Duodenal mucosa (tissue), 2 donors: ENCODE data around the gene MC1R.
"Not testable (repeated sequence)": the region's sequence is repeated elsewhere in the genome, so short reads cannot be mapped to it uniquely, and the experiment has no call there.

Experiments used
- H3K27ac ChIP-seq: one replicate; pipeline ENCODE4 v1.7.0; 2013; ENCODE audit warnings: low read depth, low read length
- H3K27me3 ChIP-seq, 2 donors: one replicate each; pipeline ENCODE4 v1.7.0; 2013; ENCODE audit warnings: low read length in 2 of 2, control low read depth in 1 of 2; ENCODE audit not compliant: insufficient read depth in 2 of 2, control insufficient read depth in 1 of 2
- H3K36me3 ChIP-seq, 2 donors: one replicate each; pipeline ENCODE4 v1.7.0; 2013; ENCODE audit warnings: low read length in 2 of 2, control low read depth in 1 of 2; ENCODE audit not compliant: insufficient read depth in 2 of 2, control insufficient read depth in 1 of 2
- H3K4me1 ChIP-seq, 2 donors: one replicate each; pipeline ENCODE4 v1.7.0; 2013; ENCODE audit warnings: low read length in 2 of 2, control low read depth in 1 of 2; ENCODE audit not compliant: insufficient read depth in 2 of 2, control insufficient read depth in 1 of 2
- H3K4me3 ChIP-seq, 2 donors: one replicate each; pipeline ENCODE4 v1.7.0; 2013; ENCODE audit warnings: low read length in 2 of 2, low read depth in 1 of 2
- H3K9ac ChIP-seq, 2 donors: one replicate each; pipeline ENCODE4 v1.7.0; 2013; ENCODE audit warnings: low read length in 2 of 2, low read depth in 1 of 2
- H3K9me3 ChIP-seq, 2 donors: one replicate each; pipeline ENCODE4 v1.7.0; 2013; ENCODE audit warnings: low read length in 2 of 2, control low read depth in 1 of 2; ENCODE audit not compliant: control insufficient read depth in 1 of 2

Gene MC1R

DNA sequence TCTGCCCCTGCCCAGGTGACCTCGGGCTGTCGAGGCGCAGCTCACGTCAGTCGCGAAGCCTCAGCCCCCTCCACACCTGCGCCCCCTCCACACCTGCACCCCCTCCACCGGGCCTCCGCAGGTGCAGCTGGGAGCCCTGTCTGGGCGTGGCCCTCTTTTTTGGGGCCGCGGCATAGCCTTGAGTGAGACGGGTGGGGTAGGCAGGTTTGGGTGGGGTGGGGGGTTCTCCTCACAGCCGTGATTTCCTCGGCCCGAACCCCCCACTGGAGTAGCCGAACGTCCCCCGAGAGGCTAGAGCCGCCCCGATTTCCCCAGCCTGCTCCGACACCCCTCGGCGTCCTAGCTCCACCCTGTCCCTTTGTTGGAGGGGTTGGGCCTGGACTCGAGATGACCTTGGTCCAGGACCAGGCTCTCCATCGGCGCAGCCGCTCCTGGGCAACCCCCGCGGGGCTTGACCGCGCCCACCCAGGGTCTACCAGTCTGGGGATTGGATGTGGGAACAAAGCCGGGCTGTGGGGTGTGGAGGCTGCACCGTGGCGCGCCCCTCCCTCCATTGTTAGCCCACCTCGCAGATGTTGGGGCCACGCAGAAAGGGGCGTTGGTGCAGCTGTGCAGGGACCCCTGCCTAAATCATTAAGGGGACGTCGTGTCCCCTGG lies 5.1 kb downstream of the MC1R start:
- Histone ChIP-seq H3K4me3 (peak overlapping the region; percentile 3 to 50), H3K36me3 (no peaks in the 10 kb centered on the region), H3K4me1 (peaks cover 5 to 23% of the 10 kb centered on the region in 2 donors), H3K9me3 (no peaks in the 10 kb centered on the region), H3K9ac (no peak overlapping the region), H3K27me3 (peaks cover 45 to 55% of the 10 kb centered on the region in 2 donors), H3K27ac (no peak overlapping the region)

DNA sequence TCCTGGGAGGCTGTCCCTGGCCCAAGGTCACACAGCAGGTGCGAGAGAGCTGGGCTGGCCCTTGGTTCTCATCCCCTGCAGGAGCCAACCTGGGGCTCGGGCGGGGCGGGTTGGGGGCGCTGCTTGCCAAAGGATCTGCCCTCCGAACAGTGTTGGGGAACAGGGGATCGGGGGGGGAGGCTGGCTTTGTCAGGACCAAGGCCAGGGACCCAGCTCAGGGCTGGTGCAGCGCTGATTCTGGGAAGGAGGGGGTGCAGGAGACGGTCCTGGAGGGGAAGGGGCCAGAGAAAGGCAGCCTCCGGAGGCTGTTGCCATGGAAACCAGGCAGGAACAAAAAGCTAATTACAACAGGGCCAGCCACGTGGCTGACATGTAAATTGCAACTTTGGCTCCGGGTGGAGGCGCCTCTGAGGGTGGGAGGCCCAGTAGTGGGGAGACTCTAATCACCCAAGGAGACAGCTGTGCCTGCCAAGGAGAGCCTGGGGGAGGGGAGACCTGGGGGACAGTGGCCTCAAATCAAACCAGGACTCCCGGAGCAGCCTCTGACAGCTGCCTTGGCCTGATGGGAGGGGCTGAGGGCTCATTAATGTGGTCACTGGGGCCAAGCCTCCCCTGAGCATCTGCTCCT lies 5.7 kb downstream of the MC1R start:
- H3K4me3 ChIP-seq, result no peak overlapping the region
- H3K9me3 ChIP-seq, result no peaks in the 10 kb centered on the region
- no peaks in the 10 kb centered on the region for H3K36me3 ChIP-seq
- peaks cover 40 to 49% of the 10 kb centered on the region in 2 donors for H3K27me3 ChIP-seq
- H3K27ac ChIP-seq, result no peak overlapping the region
- H3K4me1 ChIP-seq, result peaks cover 5 to 20% of the 10 kb centered on the region in 2 donors
- no peak overlapping the region for H3K9ac ChIP-seq

DNA sequence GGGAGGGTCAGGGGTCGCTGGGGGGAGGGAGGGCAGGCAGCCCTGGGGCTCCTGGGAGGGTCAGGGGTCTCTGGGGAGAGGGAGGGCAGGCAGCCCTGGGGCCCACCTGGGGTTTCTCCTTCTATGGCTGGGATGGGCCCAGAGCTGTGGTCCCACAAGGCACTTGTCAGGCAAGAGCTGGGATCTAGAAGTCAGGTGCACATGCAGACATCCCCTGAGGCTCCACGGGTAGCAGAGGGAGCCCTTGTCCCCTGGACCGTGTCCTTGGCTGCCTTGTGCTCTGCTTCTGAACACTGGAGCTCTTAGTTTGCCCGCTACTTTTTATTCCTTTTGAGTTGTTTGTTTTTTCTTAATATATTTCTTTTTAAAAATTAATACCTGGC lies 6.3 kb downstream of the MC1R start:
- H3K4me3 ChIP-seq, result no peak overlapping the region
- H3K9ac ChIP-seq, result no peak overlapping the region
- peaks cover 35 to 46% of the 10 kb centered on the region in 2 donors for H3K27me3 ChIP-seq
- H3K4me1 ChIP-seq, result peaks cover 5 to 20% of the 10 kb centered on the region in 2 donors
- no peak overlapping the region for H3K27ac ChIP-seq
- no peaks in the 10 kb centered on the region for H3K36me3 ChIP-seq
- H3K9me3 ChIP-seq, result no peaks in the 10 kb centered on the region

DNA sequence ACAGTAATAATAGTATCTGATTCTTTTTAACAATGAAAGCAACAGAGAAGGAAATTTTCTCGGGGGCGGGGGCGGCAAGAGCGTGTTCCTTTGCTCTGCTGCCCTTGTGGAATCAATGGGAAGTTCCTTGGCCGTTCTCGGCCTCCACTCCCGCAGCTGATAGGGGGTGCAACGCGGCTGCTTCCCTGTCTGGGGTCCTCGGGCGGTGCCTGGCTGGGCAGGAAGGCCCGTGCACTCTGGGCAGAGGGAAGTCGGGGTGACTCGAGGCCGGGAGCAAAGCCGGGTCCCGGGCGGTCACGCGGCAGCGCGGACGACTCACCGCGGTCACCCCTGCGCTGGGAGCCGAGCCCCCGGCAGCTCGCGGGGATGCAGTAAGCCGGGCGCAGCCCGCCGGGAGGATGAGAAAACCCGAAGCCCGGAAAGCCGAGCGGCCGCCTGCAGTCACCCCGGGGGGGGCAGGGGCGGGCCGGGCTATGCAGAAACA lies 7.0 kb downstream of the MC1R start:
- H3K27me3 ChIP-seq, result peaks cover 30 to 39% of the 10 kb centered on the region in 2 donors
- H3K4me1 ChIP-seq, result peaks cover 5 to 20% of the 10 kb centered on the region in 2 donors
- peak overlapping the region in 1 of 2 donors; percentile 32 for H3K9ac ChIP-seq
- no peaks in the 10 kb centered on the region for H3K36me3 ChIP-seq
- no peak overlapping the region for H3K27ac ChIP-seq
- peak overlapping the region; percentile 50 to 52 for H3K4me3 ChIP-seq
- H3K9me3 ChIP-seq, result no peaks in the 10 kb centered on the region

DNA sequence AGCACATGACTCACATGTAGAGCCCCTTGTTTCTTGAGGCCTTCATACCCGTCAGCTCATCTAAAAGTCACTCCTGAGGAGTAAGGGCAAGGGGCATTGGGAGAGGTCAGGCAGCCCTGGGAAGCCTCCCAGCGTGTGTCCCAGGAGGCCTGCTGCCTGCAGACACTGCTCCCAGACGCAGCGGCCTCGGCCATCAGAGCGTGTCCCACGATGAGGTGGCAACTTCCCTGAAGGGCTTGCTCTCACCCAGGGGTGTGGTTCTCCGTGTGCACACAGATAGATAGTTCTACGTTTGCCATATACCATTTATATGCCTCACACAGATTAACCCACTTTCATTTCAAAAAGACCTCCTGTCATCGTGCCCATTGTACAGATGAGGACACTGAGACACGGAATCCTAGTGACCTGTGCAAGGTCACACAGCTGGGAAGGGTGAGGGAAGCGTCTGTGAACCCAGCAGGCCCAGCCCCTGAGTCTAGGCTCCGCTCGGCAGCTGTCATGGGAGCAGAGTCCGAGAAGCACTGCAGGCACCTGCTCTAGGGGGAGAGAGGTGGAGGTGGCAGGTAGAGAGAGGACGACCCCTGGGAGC lies 12.7 kb downstream of the MC1R start:
- H3K9ac ChIP-seq, result no peak overlapping the region
- no peak overlapping the region for H3K27ac ChIP-seq
- no peaks in the 10 kb centered on the region for H3K27me3 ChIP-seq
- no peaks in the 10 kb centered on the region for H3K9me3 ChIP-seq
- H3K4me1 ChIP-seq, result peaks cover 0 to 2% of the 10 kb centered on the region in 2 donors
- H3K4me3 ChIP-seq, result no peak overlapping the region
- no peaks in the 10 kb centered on the region for H3K36me3 ChIP-seq

DNA sequence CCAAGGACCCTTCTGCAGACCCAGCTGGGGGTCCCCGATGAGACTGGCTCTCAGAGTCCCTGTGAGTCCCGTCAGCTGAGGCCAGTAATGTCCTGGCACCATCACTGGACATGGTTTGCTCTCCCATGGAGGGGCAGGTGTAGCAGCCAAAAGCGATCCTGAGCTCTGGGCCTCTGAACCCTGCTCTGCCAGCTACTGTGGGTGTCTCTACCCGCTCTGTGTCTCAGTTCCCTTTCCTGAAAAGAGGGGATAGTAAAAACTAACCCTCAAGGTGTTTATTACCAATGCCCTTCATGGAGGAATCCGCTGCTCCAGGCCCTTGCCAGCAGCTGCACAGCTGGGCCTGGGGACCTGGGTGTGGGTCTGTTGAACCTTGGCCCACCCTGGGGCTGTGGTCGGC lies 13.3 kb downstream of the MC1R start:
- Histone ChIP-seq H3K27me3 (no peaks in the 10 kb centered on the region), H3K27ac (no peak overlapping the region), H3K36me3 (no peaks in the 10 kb centered on the region), H3K4me1 (no peaks in the 10 kb centered on the region), H3K9me3 (no peaks in the 10 kb centered on the region), H3K9ac (no peak overlapping the region), H3K4me3 (no peak overlapping the region)

DNA sequence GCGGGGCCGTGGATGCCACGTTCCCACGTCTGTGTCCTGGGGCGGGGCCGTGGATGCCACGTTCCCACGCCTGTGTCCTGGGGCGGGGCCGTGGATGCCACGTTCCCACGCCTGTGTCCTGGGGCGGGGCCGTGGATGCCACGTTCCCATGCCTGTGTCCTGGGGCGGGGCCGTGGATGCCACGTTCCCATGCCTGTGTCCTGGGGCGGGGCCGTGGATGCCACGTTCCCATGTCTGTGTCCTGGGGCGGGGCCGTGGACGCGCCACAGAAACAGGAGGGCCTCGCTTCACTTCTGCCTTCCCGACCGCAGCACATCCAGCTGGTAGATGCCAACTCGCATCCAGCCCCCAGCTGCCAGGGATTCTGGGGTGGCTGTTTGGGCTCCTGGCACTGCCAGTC lies 15.4 kb downstream of the MC1R start:
- H3K4me1 ChIP-seq, H3K36me3 ChIP-seq, H3K4me3 ChIP-seq, H3K27ac ChIP-seq, H3K9ac ChIP-seq, H3K9me3 ChIP-seq, H3K27me3 ChIP-seq: not testable (repeated sequence)

DNA sequence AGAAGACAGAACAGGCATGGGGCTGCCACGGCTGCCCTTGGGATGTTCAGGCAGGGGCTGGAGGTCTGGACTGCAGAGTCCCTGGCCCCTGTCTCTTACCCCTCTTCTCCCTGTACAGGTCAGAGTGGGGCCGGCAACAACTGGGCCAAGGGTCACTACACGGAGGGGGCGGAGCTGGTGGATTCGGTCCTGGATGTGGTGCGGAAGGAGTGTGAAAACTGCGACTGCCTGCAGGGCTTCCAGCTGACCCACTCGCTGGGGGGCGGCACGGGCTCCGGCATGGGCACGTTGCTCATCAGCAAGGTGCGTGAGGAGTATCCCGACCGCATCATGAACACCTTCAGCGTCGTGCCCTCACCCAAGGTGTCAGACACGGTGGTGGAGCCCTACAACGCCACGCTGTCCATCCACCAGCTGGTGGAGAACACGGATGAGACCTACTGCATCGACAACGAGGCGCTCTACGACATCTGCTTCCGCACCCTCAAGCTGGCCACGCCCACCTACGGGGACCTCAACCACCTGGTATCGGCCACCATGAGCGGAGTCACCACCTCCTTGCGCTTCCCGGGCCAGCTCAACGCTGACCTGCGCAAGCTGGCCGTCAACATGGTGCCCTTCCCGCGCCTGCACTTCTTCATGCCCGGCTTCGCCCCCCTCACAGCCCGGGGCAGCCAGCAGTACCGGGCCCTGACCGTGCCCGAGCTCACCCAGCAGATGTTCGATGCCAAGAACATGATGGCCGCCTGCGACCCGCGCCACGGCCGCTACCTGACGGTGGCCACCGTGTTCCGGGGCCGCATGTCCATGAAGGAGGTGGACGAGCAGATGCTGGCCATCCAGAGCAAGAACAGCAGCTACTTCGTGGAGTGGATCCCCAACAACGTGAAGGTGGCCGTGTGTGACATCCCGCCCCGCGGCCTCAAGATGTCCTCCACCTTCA lies 16.2 kb downstream of the MC1R start:
- peaks cover 0 to 4% of the 10 kb centered on the region in 2 donors for H3K27me3 ChIP-seq
- H3K4me1 ChIP-seq, result no peaks in the 10 kb centered on the region
- no peak overlapping the region for H3K9ac ChIP-seq
- H3K27ac ChIP-seq, result no peak overlapping the region
- no peaks in the 10 kb centered on the region for H3K36me3 ChIP-seq
- no peak overlapping the region for H3K4me3 ChIP-seq
- no peaks in the 10 kb centered on the region for H3K9me3 ChIP-seq

DNA sequence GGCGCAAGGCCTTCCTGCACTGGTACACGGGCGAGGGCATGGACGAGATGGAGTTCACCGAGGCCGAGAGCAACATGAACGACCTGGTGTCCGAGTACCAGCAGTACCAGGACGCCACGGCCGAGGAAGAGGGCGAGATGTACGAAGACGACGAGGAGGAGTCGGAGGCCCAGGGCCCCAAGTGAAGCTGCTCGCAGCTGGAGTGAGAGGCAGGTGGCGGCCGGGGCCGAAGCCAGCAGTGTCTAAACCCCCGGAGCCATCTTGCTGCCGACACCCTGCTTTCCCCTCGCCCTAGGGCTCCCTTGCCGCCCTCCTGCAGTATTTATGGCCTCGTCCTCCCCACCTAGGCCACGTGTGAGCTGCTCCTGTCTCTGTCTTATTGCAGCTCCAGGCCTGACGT lies 17.0 kb downstream of the MC1R start:
- H3K4me3 ChIP-seq, H3K36me3 ChIP-seq, H3K4me1 ChIP-seq, H3K27me3 ChIP-seq, H3K9ac ChIP-seq, H3K27ac ChIP-seq, H3K9me3 ChIP-seq: not testable (repeated sequence)

DNA sequence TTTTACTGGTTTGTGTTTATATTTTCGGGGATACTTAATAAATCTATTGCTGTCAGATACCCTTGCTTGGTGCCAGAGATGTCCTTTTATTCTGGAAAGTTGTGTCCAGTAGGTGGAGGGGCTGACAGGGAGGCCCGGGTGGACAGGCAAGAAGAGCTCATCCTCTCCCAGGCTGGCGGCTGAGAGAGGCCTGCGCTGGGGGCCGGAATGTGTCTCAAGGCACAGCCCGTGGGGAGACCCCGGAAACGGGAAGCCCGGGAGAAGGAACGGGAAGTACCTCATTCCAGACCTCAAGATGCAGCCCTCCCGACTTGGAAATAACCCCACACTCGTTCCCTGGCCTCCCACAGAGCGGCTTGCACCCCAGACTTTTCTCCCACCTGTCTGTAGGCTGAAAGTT lies 17.4 kb downstream of the MC1R start:
- no peaks in the 10 kb centered on the region for H3K36me3 ChIP-seq
- H3K27ac ChIP-seq, result no peak overlapping the region
- H3K9me3 ChIP-seq, result no peaks in the 10 kb centered on the region

More for the DNA sequence above, 17.4 kb downstream of the MC1R start:
- no peaks in the 10 kb centered on the region for H3K4me1 ChIP-seq
- H3K9ac ChIP-seq, result no peak overlapping the region
- peaks cover 0 to 4% of the 10 kb centered on the region in 2 donors for H3K27me3 ChIP-seq
- no peak overlapping the region for H3K4me3 ChIP-seq
